HG03442 (cell line): ENCODE results near the gene ST3GAL4.

ENCODE experiments used
- ATAC-seq: cut with Tn5 transposase; IDR thresholded peaks from one replicate; pipeline ENCODE4 v1.9.1; 2021; ENCODE audit warnings: mild to moderate bottlenecking, moderate library complexity; ENCODE audit not compliant: unreplicated experiment

The ST3GAL4 gene

DNA sequence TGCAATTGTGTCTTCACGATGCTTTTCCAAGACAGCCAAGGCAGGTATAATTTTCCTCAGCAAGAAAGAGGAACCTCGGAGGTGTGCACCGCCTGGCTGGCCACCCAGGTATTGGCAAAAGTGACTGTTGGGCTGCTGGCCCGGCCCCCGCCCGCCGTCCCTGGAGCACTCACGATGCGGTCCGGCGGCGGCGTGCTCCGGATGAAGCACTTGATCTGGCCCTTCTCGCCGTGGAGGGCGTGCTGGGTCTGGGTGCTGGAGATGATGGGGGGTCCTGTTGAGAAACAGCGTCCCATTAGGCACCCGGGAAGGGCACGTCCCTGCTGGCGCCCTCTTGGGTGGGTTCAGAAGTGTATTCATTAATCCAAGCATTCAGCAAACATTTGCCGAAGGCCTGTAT is 84.8 kb downstream of the ST3GAL4 start:
- ATAC-seq: no peak

DNA sequence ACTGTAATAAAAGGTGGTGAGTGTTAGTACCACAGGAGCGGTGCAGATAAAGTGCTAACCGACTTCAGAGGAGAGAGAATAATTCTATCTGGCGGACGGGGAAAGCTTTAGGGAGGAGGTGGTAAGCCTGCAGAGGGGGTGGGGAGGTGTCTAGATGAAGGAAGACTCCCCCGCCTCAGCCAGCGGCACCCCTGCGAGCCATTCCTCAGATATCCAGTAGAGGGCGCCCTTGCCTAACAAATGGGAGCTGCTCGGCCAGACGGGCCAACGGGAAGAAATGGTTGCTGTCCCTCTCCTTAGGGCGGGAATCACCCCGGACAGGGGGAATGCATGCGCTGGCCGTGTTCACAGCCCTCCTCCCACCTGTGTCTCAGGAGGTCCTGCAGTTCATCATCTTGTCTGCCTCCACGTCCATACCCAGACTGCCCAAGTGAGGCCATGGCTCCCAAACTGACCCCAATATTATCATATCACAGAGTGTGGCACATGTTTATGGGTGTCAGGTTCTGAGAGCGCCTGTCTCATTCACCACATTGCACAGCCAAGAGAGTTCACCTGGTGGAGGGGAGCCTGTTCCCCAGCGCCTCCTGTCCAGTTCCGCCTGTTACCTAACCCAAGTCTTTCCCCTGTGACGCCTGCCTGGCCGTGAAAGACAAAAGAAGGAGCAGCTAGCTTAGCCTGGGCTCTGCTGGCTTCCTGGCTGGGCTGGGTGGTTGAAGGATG is 85.5 kb downstream of the ST3GAL4 start:
- ATAC-seq: peak; percentile 70

DNA sequence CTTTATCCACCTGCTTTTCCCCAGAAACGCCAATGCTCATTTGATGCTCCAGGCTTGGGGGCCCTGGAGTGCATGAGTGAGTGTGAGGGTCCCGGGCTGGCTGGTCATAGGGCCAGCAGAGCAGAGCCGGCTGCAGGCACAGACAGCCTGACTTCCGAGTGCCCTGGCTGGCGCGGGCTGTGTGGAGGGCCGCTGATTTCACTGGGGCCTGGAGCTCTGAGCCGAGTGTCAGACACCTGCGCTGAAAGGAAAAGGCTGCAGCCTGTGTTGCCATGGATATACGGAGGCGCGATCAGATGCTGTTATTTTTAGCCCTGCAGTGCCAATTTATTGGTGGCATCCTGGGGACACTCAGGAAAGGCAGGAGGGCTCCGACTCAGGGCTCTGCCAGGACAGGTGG is 87.6 kb downstream of the ST3GAL4 start:
- ATAC-seq: no peak

DNA sequence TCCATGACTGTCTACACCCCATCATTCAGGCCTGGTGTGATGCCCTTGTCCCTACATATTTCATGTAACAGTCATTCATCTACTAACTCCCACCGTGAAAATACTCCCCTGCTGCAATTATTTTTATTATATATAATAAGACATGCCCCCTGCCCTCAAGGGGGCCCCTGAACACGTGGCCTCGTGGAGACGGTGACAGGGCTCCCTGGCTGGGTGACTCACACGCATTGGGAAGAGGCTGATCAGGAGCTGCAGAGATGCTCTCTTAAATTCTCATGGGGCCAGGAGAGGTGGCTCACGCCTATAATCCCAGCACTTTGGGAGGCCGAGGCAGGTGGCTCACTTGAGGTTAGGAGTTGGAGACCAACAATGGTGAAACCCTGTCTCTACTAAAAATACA is 88.6 kb downstream of the ST3GAL4 start:
- no peak for ATAC-seq

DNA sequence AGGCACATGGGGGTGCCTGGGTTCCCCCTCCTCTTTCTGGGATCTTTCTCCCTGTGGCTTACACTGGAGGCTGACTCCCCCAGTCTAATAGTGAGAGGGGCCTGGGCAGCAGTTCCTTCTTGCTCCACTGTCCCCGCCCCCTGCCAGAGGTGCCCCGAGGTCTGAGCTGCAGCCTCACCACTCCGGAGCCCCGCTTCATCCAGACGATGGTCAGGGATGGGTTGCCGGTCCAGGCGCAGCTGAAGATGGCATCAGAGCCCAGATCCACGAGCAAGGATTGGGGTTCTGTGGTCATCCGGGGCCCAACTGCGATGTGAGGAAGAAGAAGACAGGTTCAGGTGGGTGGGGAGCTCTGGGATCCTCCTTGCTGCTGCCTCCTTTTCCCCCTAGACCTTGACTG is 91.1 kb downstream of the ST3GAL4 start:
- no peak for ATAC-seq

DNA sequence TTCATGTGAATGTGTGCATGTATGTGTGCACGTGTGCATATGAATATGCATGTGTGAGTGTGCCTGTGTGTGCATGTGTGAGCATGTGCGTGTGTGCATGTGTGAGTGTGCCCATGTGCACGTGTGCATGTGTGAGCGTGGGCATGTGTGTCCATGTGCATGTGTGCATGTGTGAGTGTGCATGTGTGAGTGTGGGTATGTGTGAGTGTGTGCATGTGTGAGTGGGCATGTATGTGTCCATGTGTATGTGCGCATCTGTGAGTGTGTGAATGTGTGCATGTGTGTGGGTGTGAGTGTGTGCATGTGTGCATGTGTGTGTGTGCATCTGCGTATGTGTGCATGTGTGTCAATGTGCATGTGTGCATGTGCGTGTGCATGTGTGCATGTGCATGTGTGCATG is 94.7 kb downstream of the ST3GAL4 start:
- no peak for ATAC-seq

DNA sequence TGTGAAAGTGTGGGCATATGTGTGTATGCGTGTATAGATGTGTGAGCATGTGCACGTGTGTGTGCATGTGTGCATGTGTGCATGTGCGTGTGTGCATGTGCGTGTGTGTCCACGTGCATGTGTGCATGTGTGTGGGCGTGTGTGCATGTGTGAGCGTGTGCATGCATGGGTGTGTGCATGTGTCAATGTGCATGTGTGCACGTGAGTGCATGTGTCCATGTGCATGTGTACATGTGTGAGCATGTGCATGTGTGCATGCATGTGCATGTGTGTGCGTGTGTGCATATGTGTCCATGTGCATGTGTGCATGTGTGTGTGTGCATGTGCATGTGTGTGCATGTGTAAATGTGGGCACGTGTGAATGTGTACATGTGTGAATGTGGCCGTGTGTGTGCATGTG is 95.3 kb downstream of the ST3GAL4 start:
- no peak for ATAC-seq

DNA sequence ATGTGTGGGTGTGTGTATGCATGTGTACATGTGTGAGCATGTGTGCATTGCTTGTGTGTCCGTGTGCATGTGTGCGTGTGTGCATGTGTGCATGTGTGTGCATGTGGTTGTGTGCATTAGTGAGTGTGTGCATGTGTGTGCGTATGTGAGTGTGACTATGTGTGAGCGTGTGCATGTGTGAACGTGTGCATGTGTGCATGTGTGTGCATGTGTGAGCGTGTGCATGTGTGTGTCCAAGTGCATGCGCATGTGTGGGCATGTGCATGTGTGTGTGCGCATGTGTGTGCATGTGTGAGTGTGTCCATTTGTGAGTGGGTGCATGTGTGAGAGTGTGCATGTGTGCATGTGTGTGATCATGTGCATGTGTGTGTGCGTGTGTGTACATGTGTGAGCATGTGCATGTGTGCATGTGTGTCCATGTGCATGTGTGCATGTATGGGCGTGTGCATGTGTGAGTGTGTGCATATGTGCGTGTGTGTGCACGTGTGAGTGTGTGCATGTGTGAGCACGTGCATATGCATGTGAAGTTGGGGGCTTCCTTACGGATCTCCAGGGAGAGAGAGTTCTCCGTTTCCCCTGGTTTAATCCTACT is 95.8 kb downstream of the ST3GAL4 start:
- no peak for ATAC-seq

DNA sequence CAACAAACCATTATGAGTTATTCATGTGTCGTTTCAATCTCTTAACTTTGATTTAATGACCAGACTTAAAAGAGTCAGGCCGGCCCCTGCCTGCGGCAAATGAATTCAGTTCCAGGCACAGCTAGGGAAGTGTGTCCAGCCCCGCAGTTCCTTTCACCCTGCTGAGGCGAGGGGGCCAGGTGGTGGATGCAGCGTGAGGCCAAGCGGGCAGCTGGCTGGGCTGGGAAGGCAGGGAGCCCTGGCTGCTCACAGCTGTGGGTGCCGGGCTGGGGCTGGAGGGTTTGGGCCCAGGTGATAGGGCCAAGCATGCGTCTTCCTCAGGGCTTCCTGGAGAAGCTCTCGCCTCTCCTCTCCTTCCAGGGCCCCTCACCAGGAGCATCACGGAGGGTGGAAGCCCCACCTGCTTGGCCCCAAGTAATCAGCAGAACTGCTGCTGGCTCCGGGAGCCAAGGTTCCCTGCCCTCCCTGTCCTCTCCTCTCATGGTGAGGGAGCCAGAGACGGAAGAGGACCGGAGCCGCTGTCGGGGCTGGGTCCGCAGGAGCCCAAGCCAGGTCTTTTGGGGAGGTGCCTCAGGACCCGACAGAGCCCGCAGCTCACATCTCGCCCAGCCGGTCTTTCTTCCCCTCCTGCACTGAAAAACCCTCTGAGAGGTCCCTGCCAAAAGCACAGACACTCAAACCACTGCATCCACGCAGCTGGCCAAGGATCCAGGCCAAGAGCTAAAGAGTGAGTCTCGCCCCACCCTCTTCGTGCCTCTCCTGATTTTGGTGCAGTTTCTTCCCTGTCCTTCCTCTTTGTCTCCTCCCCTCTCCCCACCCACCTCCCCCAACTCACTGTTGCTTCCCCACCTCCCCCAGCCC is 97.0 kb downstream of the ST3GAL4 start:
- ATAC-seq: no peak

DNA sequence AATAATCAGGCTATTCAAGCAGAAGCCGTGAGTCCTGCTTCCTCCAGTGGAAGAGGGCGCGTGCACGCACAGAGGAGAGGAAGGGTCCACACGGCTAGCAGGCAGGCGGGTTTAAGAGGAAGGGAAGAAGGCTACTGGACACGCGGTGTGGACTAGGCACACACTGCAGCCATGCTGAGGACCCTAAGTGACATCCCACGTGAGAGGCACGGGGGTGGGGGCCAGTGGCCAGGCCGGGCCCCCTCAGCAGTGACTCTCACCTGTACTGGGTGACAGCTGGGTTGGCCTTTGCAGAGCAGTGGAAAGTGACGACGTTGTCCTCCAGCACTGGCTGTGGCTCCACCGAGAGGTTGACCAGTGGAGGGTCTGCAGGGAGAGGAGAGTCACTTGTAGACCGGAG is 100.6 kb downstream of the ST3GAL4 start:
- ATAC-seq: no peak

DNA sequence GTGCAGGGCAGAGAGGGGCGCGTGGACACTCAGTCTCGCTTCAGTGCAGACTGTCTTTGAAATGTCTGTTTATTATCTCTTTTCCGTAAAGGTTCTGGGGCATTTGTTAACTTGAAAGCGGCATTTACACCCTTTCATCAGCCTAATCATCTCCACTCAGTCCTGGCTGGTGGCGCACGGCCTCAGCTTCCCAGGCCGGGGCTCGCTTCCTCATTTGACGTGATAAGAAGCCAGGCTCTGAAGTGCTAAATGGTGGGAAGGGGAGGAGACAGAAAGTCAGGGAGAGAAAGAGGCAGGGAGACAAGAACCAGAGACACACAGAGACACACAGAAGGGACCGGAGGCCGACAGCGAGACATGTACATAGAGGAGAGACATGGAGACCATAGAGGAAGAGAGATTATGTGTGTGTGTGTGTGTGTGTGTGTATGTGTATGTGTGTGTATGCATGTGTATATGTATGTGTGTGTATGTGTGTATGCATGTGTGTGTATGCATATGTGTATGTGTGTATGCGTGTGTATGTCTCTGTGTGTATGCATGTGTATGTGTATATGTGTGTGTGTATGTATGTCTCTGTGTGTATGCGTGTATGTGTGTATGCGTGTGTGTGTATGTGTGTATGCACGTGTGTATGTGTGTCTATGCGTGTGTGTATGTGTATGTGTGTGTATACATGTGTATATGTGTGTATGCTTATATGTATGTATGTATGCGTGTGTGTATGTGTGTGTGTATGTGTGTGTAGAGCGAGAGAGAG is 101.5 kb downstream of the ST3GAL4 start:
- ATAC-seq: no peak

DNA sequence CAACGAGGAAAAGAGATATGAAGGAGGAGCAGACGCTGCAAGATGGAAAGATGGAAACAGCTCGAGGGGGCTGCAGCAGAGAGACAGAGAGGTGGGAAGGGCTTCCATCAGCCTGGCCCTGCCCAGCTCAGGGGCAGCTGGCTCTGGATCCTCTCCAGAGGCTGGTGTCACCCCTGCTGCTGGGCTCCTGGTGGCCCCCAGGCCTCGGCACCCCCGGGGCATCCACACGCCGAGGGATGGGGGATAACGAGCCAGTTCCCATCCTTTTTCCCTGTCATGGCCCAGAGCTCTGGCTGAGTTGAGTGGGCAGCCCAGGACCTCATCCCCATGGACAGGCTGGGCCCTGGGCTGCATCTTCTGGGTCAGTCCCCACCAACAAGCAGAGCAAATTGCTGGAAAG is 102.3 kb downstream of the ST3GAL4 start:
- no peak for ATAC-seq

DNA sequence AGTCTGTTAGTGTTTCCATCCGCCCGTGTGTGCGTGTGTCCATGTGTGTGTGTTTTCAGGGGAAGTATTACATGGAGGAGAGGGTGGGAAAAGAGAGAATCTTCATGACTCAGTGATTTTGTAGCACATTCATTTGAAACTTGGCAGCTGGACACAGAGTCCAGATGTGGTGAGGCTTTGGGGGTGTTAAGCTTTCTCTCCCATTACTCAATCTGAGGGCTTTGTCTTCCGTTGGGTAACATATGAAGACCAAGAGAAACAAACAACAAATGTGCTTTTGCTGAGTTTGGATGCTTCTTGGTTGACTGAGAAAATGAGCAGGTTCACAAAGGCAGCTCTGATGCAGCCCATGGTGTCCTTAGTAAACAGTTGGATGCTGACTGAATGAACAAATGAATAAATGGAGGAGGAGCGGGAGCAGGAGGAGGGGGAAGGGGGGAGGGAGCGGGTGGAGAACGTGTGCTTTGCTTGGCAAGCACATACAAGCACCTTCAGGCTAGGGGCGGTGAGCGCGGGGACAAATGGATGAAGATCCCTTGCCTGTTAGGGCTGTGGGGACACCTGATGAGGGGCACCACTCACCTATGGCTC is 104.3 kb downstream of the ST3GAL4 start:
- ATAC-seq: no peak

DNA sequence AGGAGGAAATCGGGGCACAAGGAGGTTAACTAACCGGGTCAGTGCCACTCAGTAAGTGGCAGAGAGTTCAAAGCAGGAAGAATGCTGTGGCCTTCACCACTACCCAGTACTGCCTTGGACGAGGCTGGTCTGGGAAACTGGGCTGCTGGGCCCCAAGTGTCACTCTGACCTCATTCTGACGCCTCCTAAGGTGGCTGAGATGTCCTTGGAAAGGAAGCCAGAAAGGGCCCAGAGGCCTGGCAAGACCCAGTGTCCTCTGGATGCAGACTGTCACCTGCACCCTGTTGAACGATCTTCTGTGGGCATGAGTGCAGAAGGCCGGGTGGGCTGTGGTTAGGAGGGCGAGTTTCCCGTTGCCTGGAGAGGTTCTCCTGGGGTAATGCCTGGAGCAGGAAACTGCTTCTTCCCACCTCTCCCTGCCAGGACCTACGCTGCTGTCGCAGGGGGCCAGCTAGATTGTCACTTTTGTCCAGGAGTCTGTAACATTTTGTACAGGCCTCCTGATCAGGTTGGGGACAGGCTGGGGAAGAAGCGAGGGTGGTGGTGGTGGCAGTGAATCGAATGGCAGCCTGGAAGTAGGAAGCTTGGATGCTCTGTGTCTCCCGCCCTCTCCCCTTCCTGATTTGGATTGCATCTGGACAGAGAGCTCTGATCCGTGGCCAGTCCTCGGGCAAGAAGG is 105.1 kb downstream of the ST3GAL4 start:
- no peak for ATAC-seq

DNA sequence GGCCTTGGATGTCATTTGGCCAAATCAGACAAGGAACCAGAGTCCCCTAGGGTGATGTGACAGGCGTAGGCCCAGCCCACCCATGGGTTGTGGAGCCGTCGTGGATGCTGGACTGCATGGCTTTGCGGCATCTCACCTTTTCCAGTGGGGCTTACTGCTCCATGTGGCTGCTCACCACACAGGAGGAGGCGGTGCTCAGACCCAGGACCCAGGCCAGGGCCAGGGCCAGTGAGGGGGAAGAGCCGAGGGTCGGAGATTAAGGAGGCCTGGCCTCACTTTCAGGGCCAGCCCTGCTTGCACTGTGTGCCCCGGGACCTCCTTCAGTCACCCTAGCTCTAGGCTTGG is 105.6 kb downstream of the ST3GAL4 start:
- ATAC-seq: no peak

DNA sequence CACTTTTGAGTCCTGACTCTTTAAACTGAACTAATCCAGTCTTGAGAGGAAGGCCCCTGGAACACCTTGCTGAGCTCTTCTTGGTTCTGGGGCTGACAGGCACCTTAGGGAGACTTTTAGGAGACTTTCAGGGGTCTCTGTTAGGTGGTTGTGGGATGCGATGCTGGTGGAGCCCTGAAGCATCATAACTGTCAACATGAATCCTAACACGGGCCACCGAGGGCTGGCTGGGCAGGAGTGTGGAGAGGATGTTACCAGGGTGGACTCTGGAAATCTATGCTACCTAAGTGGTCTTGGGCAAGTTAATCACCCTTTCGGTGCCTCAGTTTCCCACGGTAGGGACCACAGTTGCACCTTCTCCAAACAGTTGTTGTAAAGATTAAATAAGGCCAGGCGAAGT is 106.5 kb downstream of the ST3GAL4 start:
- ATAC-seq: no peak

DNA sequence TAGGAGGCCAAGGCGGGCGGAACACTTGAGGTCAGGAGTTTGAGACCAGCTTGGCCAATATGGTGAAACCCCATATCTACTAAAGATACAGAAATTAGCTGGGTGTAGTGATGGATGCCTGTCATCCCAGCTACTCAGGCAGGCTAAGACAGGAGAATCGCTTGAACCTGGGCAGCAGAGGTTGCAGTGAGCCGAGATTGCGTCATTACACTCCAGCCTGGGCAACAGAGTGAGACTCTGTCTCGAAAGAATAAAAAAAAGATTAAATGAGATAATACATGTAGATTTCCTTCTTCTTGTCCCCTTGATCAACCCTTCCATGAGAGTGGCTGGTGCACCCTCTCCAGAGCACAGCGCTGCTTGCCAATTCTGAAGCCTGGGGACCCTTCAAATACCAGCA is 106.9 kb downstream of the ST3GAL4 start:
- ATAC-seq: no peak
